ENCODE data around the gene PARP1. TPM values are rescaled to one million over a fixed set of nuclear protein-coding genes. Genes with fewer than 3 reads are reported as not detected.
"Not testable (repeated sequence)": the region's sequence is repeated elsewhere in the genome, so short reads cannot be mapped to it uniquely, and the experiment has no call there.

PARP1 gene
- total and polyA plus RNA-seq, 2 experiments from 2014 or later = 46.2 to 70.4 TPM

DNA sequence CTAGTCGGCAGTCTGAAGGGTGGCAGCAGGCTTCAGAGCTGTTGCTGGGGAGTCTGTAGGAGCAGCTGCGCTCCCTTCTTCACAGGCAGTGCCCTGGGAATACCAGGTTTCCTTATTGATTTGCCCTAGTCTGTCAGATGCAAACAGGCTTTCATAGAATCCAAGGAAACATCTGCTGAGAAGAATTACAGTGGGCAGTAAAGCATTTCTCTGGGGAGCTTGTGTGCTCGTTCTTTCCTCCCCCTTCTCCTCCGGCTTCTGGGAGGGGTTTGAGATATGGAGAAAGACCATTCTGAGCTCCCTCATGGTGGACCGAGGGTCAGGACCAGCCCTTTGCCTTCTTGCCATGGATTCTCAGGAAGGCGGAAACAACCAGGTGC lies 25.4 kb upstream of the PARP1 start:
- H3K9me2 ChIP-seq (ENCODE audit: insufficient read depth) = no peaks in the 10 kb centered on the region
- in situ Hi-C loops (cut with MboI) = no loop called here
- WGBS, 2 experiments (ENCODE audit: low coverage in 1 of 2, low lambda C conversion rate in 2 of 2, missing lambda C conversion rate in 2 of 2) = 68 to 71% methylated on average over 6 of the region's 6 CpGs

GRCh38 chr1:226432586-226433340 lies 24.9 kb upstream of the PARP1 start:
- Histone ChIP-seq H3K4me1 (ENCODE audit: insufficient read depth) (no peaks in the 10 kb centered on the region), H4K20me1 (ENCODE audit: insufficient read depth) (no peaks in the 10 kb centered on the region), H3K4me3 (no peak overlapping the region), H3F3A (ENCODE audit: insufficient read depth) (no peaks in the 10 kb centered on the region), H2AFZ (no peak overlapping the region), H3K9me2 (ENCODE audit: insufficient read depth) (no peaks in the 10 kb centered on the region), H3K27me3 (replicated peaks; ENCODE audit: insufficient read depth) (peaks cover 16% of the 10 kb centered on the region), H3K36me3 (ENCODE audit: low read depth) (no peaks in the 10 kb centered on the region), H3K9me3 (ENCODE audit: low read depth) (no peaks in the 10 kb centered on the region), H3K79me2 (ENCODE audit: insufficient read depth) (no peaks in the 10 kb centered on the region), H3K9ac (no peak overlapping the region), H3K27ac (no peak overlapping the region), H3K4me2 (ENCODE audit: unreplicated experiment) (no peak overlapping the region)
- TF ChIP-seq EZH2phosphoT487 (IDR thresholded peaks at IDR 0.05; ENCODE audit: insufficient read depth, low read depth) (no peak), EZH2 (IDR thresholded peaks at IDR 0.05; ENCODE audit: insufficient read depth, poor library complexity, severe bottlenecking) (no peak)
- DNase-seq = no peak
- in situ Hi-C loops (cut with MboI) = no loop called here
- 51 to 57% methylated on average over 13 of the region's 13 CpGs for WGBS, 2 experiments (ENCODE audit: low coverage in 1 of 2, low lambda C conversion rate in 2 of 2, missing lambda C conversion rate in 2 of 2)

More for the DNA sequence above, 25.4 kb upstream of the PARP1 start:
- Histone ChIP-seq H4K20me1 (ENCODE audit: insufficient read depth) (no peaks in the 10 kb centered on the region), H3K9ac (no peak overlapping the region), H3K9me3 (ENCODE audit: low read depth) (no peaks in the 10 kb centered on the region), H2AFZ (no peak overlapping the region), H3K36me3 (ENCODE audit: low read depth) (no peaks in the 10 kb centered on the region), H3K79me2 (ENCODE audit: insufficient read depth) (no peaks in the 10 kb centered on the region), H3K27me3 (replicated peaks; ENCODE audit: insufficient read depth) (peaks cover 16% of the 10 kb centered on the region), H3F3A (ENCODE audit: insufficient read depth) (no peaks in the 10 kb centered on the region), H3K4me1 (ENCODE audit: insufficient read depth) (no peaks in the 10 kb centered on the region), H3K4me3 (no peak overlapping the region), H3K27ac (no peak overlapping the region), H3K4me2 (ENCODE audit: unreplicated experiment) (no peak overlapping the region)
- no peak for DNase-seq
- TF ChIP-seq EZH2 (IDR thresholded peaks at IDR 0.05; ENCODE audit: insufficient read depth, poor library complexity, severe bottlenecking) = no peak
- no peak for TF ChIP-seq EZH2phosphoT487 (IDR thresholded peaks at IDR 0.05; ENCODE audit: insufficient read depth, low read depth)

GRCh38 chr1:226431898-226432297 lies 24.0 kb upstream of the PARP1 start:
- DNase-seq; H3K4me3 ChIP-seq; H3K79me2 ChIP-seq (ENCODE audit: insufficient read depth); H3F3A ChIP-seq (ENCODE audit: insufficient read depth); H2AFZ ChIP-seq; H4K20me1 ChIP-seq (ENCODE audit: insufficient read depth); H3K9ac ChIP-seq; H3K36me3 ChIP-seq (ENCODE audit: low read depth); in situ Hi-C loops (cut with MboI); H3K9me2 ChIP-seq (ENCODE audit: insufficient read depth); H3K4me1 ChIP-seq (ENCODE audit: insufficient read depth); H3K27me3 ChIP-seq (replicated peaks; ENCODE audit: insufficient read depth); H3K27ac ChIP-seq; H3K4me2 ChIP-seq (ENCODE audit: unreplicated experiment); H3K9me3 ChIP-seq (ENCODE audit: low read depth): not testable (repeated sequence)
- WGBS, 2 experiments (ENCODE audit: low coverage in 1 of 2, low lambda C conversion rate in 2 of 2, missing lambda C conversion rate in 2 of 2) = 99 to 100% methylated on average over 2 of the region's 2 CpGs

DNA sequence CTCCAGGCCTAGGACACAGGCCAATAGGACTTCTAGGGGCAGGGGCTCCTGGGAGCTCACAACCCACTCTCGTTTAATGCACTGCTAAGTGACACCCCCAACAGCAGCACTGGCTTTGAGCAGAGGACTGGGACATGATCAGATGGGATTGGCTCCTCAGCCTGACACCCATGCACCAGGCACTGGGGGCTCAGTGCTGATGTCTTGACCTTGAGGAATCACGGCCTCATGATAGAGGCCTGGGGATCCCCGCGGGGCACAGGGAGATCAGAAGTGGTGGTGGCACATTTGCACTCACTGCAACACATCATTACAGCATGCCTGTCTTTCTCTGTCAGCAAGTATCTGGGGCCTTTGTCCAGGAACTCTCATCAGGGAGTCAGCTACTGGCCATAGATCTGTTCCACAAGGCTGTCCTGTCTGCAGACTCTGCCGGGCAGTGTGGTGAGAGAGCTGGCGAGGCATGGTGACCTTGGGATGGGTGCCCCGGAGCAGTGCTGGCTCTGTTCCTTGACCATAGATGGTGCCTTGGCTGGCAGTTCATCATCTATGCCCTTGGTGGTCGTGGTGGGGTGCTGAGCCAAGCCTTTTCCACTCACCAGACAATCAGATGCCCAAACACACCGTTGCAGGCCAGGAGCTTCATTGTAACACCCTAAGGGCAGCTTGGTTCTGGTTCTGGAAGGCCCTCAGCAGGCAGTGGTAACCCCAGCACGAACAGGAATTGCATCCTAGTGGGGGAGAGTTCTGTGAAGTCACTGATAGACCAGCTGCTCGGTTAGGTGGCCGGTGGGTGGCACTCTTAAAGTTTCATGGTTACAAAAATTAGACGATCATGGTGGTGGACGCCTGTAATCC lies 22.2 kb upstream of the PARP1 start:
- DNase-seq = no peak
- no peak overlapping the region for H3K9ac ChIP-seq

More for the DNA sequence above, 22.2 kb upstream of the PARP1 start:
- Histone ChIP-seq H3K9me2 (ENCODE audit: insufficient read depth) (no peaks in the 10 kb centered on the region), H3K79me2 (ENCODE audit: insufficient read depth) (no peaks in the 10 kb centered on the region), H3K4me3 (no peak overlapping the region), H2AFZ (no peak overlapping the region), H3K4me2 (ENCODE audit: unreplicated experiment) (no peak overlapping the region), H4K20me1 (ENCODE audit: insufficient read depth) (no peaks in the 10 kb centered on the region), H3K4me1 (ENCODE audit: insufficient read depth) (no peaks in the 10 kb centered on the region), H3K36me3 (ENCODE audit: low read depth) (no peaks in the 10 kb centered on the region), H3K27me3 (replicated peaks; ENCODE audit: insufficient read depth) (peaks cover 14% of the 10 kb centered on the region), H3K9me3 (ENCODE audit: low read depth) (no peaks in the 10 kb centered on the region), H3F3A (ENCODE audit: insufficient read depth) (no peaks in the 10 kb centered on the region), H3K27ac (no peak overlapping the region)
- TF ChIP-seq EZH2phosphoT487 (IDR thresholded peaks at IDR 0.05; ENCODE audit: insufficient read depth, low read depth) (no peak), EZH2 (IDR thresholded peaks at IDR 0.05; ENCODE audit: insufficient read depth, poor library complexity, severe bottlenecking) (no peak)
- WGBS, 2 experiments (ENCODE audit: low coverage in 1 of 2, low lambda C conversion rate in 2 of 2, missing lambda C conversion rate in 2 of 2) = 75 to 76% methylated on average over 14 of the region's 14 CpGs
- in situ Hi-C loops (cut with MboI) = no loop called here
